Uterus (tissue), 2 donors: ENCODE measurements around the gene LMBRD2.

Experiments
- POLR2A ChIP-seq, 2 donors: fragments of 450-650 bp; IDR thresholded peaks; one replicate each; pipeline ENCODE4 v1.6.1; 2016; ENCODE audit warnings: antibody characterized with exemption in 2 of 2, mild to moderate bottlenecking in 1 of 2, moderate library complexity in 1 of 2
- TF ChIP-seq, protein P1 (sequence below), 4 experiments: fragments of 200-600 bp in 2 of 4; fragments of 450-650 bp in 2 of 4; sonication (generic) in 2 of 4; IDR thresholded peaks; one replicate each; pipeline ENCODE4 v1.5.1; 2016 to 2019; ENCODE audit warnings: antibody characterized with exemption in 4 of 4, mild to moderate bottlenecking in 2 of 4, moderate library complexity in 1 of 4

DNA sequence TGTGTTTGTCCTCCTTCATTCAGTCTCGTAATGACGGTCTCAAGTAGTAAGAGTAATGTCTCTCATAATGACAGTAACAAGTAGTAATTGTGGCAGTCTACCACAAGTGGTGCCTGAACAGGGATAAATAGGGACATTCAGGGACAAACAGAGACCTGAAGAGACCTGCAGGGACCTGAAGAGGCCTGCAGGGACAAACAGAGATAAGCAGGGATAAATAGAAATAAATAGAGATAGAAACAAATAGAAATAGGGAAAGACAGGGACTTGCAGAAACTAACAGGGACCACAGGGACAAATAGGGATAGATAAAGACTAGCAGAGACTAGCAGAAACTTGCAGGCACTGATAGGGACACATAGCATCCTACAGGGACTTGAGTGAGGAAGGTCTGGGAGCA is 92.9 kb downstream of the LMBRD2 start:
- TF ChIP-seq, protein P1, sequence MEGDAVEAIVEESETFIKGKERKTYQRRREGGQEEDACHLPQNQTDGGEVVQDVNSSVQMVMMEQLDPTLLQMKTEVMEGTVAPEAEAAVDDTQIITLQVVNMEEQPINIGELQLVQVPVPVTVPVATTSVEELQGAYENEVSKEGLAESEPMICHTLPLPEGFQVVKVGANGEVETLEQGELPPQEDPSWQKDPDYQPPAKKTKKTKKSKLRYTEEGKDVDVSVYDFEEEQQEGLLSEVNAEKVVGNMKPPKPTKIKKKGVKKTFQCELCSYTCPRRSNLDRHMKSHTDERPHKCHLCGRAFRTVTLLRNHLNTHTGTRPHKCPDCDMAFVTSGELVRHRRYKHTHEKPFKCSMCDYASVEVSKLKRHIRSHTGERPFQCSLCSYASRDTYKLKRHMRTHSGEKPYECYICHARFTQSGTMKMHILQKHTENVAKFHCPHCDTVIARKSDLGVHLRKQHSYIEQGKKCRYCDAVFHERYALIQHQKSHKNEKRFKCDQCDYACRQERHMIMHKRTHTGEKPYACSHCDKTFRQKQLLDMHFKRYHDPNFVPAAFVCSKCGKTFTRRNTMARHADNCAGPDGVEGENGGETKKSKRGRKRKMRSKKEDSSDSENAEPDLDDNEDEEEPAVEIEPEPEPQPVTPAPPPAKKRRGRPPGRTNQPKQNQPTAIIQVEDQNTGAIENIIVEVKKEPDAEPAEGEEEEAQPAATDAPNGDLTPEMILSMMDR (IDR thresholded peaks at IDR 0.05) = no peak
- TF ChIP-seq POLR2A (IDR thresholded peaks at IDR 0.05) = no peak
